Measurements from ENCODE around the gene GRIN3B.

The GRIN3B gene

DNA sequence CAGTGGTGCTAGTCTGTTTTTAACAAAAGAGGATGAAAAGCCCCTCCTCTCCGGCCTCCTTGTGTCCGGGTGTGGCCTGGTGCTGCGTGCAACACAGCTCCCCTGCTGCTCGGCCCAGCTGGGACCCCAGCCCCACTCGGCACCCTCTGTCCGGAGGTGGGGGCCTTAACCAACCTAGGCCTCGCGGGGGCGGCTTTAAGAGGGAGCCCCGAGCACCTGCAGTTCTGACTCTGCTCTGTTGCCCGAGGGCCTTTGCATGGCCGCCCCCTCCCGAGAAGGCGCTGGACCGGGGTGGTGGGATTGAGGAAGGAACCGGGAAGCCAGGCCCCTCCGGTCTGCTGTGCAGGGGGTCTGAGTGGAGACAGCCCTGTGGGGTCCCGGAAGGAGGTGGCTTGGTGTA, 5.7 kb upstream of the GRIN3B start:
- Histone ChIP-seq H3K27ac (ENCODE audit: low read depth, low read length) (no peak overlapping the region), H4K5ac (ENCODE audit: low read length) (no peak overlapping the region), H3K9ac (ENCODE audit: low read length) (no peak overlapping the region), H3K36me3 (ENCODE audit: control insufficient read depth, insufficient read depth, low read length) (peaks cover 3% of the 10 kb centered on the region), H3K4me1 (ENCODE audit: control insufficient read depth, low read depth, low read length) (no peaks in the 10 kb centered on the region), H3K18ac (ENCODE audit: low read length) (no peak overlapping the region), H2BK5ac (ENCODE audit: low read length) (no peak overlapping the region), H3K4me3 (ENCODE audit: low read length) (no peak overlapping the region), H3K79me2 (ENCODE audit: control insufficient read depth, insufficient read depth, low read length) (no peaks in the 10 kb centered on the region), H3K56ac (ENCODE audit: low read length) (no peak overlapping the region), H3K27me3 (ENCODE audit: insufficient read depth, low read length, poor library complexity) (no peaks in the 10 kb centered on the region), H4K8ac (ENCODE audit: low read depth, low read length) (no peak overlapping the region), H3K4ac (ENCODE audit: low read depth, low read length) (no peak overlapping the region), H2AK5ac (ENCODE audit: low read length) (no peak overlapping the region), H3K23ac (ENCODE audit: low read length) (no peak overlapping the region), H2BK120ac (ENCODE audit: low read depth, low read length) (no peak overlapping the region), H2BK15ac (replicated peaks; ENCODE audit: low read depth) (no peak overlapping the region), H3K4me2 (ENCODE audit: low read length) (no peak overlapping the region), H3K79me1 (ENCODE audit: low read length) (no peaks in the 10 kb centered on the region)
- no CpG with 5 or more reads among the region's 18 CpGs for WGBS (ENCODE audit: extremely low coverage, insufficient coverage, low lambda C conversion rate)
- DNase-seq: no peak

DNA sequence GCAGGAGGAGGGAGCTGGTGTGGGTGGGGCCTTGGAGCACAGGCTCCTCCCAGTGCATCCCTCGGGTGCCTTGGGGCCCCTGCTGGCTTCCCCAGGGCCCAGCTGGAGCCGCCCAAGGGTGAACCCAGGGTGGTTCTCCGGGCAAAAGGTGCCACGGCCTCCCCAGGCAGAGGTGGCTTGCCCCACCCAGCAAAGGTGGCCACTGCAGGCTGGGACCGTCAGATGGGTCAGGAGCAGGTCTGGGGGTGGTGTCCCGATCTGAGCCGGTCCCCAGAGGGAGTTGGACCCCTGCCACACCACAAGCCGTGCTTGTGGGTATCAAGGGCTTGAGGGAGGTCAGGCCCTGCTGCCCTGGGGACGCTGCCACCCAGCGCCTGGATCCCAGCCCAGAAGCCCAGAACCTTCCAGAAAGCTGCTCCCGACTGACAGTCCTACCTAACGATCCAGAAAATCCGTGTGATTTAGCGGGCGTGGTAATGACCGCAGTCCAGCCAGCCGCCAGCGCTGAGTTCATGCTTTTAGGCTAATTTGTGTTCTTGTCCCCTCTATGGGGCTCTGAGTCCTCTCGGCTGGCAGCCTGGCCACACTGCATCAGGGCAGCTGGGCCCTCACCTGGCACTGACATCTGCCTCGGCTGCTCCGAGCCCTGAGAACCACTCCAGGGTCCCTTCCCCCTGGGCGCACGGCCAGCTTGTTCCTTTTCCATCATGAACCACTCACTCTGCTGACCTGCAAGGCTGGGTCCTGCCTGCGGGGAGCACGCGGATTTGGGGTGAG, 5.0 kb upstream of the GRIN3B start:
- no peak overlapping the region for H3K4me3 ChIP-seq (ENCODE audit: low read length)
- no peaks in the 10 kb centered on the region for H3K4me1 ChIP-seq (ENCODE audit: control insufficient read depth, low read depth, low read length)
- H2BK15ac ChIP-seq (replicated peaks; ENCODE audit: low read depth): no peak overlapping the region
- H3K79me2 ChIP-seq (ENCODE audit: control insufficient read depth, insufficient read depth, low read length): no peaks in the 10 kb centered on the region
- no peak overlapping the region for H3K4ac ChIP-seq (ENCODE audit: low read depth, low read length)
- no peak for DNase-seq
- H3K18ac ChIP-seq (ENCODE audit: low read length): no peak overlapping the region
- H3K27me3 ChIP-seq (ENCODE audit: insufficient read depth, low read length, poor library complexity): no peaks in the 10 kb centered on the region
- no peak overlapping the region for H2BK120ac ChIP-seq (ENCODE audit: low read depth, low read length)
- no peak overlapping the region for H3K9ac ChIP-seq (ENCODE audit: low read length)
- no peaks in the 10 kb centered on the region for H3K79me1 ChIP-seq (ENCODE audit: low read length)
- peaks cover 3% of the 10 kb centered on the region for H3K36me3 ChIP-seq (ENCODE audit: control insufficient read depth, insufficient read depth, low read length)
- H4K5ac ChIP-seq (ENCODE audit: low read length): no peak overlapping the region
- no peak overlapping the region for H3K23ac ChIP-seq (ENCODE audit: low read length)
- no peak overlapping the region for H4K8ac ChIP-seq (ENCODE audit: low read depth, low read length)
- no peak overlapping the region for H3K56ac ChIP-seq (ENCODE audit: low read length)
- H2AK5ac ChIP-seq (ENCODE audit: low read length): no peak overlapping the region
- no peak overlapping the region for H3K4me2 ChIP-seq (ENCODE audit: low read length)
- H2BK5ac ChIP-seq (ENCODE audit: low read length): no peak overlapping the region
- WGBS (ENCODE audit: extremely low coverage, insufficient coverage, low lambda C conversion rate): no CpG with 5 or more reads among the region's 26 CpGs
- no peak overlapping the region for H3K27ac ChIP-seq (ENCODE audit: low read depth, low read length)

DNA sequence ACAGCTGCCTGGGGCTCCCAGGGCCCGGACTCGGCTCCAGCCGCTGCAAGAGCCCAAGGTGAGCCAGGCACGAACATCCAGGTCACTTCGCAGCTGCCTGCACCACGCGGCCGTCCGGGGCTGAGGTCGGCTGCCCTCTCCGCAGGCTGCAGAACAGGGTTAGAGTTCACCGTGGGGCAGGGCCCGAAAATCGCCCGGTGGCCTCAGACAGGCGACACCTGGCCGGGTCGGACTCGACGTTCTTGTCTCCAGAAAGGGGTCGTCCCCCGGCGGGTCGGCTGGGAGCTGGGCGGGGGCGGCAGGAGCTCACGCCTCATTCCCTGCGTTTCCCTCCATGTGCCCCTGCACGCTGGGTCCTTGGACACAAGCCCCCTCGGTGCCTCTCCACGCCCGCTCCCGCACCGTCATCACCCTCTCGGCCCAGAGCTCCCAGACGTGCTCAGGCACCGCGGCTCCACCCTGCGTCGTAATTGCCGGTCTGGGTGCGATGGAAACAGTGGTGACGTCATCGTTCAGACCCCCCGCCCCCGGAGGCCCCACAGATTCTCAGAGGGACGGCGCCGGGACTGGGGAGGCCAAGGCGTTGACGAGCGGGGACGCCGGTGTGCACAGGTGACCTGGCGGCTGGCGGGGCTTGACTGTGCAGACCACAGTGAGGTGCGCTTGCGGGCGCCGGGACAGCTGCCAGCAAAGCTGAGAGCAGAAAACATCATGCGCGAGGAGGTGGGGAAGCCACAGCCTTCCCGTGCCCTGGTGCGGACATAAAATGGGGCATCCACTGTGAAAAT, 4.0 kb upstream of the GRIN3B start:
- Histone ChIP-seq H3K4me2 (ENCODE audit: low read length) (peak overlapping the region; percentile 14), H3K4me3 (ENCODE audit: low read length) (no peak overlapping the region), H3K27me3 (ENCODE audit: insufficient read depth, low read length, poor library complexity) (peaks cover 5% of the 10 kb centered on the region), H2BK120ac (ENCODE audit: low read depth, low read length) (no peak overlapping the region), H2BK5ac (ENCODE audit: low read length) (no peak overlapping the region), H3K56ac (ENCODE audit: low read length) (peak overlapping the region; percentile 44), H3K36me3 (ENCODE audit: control insufficient read depth, insufficient read depth, low read length) (no peaks in the 10 kb centered on the region), H3K79me2 (ENCODE audit: control insufficient read depth, insufficient read depth, low read length) (no peaks in the 10 kb centered on the region), H2BK15ac (replicated peaks; ENCODE audit: low read depth) (no peak overlapping the region), H4K5ac (ENCODE audit: low read length) (no peak overlapping the region), H3K27ac (ENCODE audit: low read depth, low read length) (no peak overlapping the region), H3K9ac (ENCODE audit: low read length) (peak overlapping the region; percentile 22), H4K8ac (ENCODE audit: low read depth, low read length) (no peak overlapping the region), H3K4ac (ENCODE audit: low read depth, low read length) (no peak overlapping the region), H3K23ac (ENCODE audit: low read length) (peak overlapping the region; percentile 80), H3K79me1 (ENCODE audit: low read length) (no peaks in the 10 kb centered on the region), H3K18ac (ENCODE audit: low read length) (no peak overlapping the region), H2AK5ac (ENCODE audit: low read length) (no peak overlapping the region), H3K4me1 (ENCODE audit: control insufficient read depth, low read depth, low read length) (no peaks in the 10 kb centered on the region)
- no CpG with 5 or more reads among the region's 64 CpGs for WGBS (ENCODE audit: extremely low coverage, insufficient coverage, low lambda C conversion rate)
- DNase-seq: peak; percentile 58

DNA sequence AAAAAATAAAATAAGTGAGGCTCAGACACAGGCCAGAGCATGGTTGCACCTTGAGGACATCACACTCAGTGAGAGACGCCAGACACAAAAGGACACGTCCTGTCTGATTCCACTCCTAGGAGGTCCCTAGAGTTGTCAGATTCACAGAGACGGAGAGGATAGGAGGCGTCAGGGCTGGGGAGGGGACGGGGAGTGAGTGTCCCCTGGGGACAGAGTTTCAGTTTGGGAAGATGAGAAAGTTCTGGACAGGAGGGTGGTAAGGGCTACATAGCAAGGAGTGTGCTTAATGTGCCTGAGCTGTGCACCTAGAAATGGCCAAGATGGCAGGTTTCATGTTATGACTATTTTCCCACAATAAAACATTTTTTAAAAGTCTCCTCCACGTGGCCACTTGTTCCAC, 2.2 kb upstream of the GRIN3B start:
- no peak overlapping the region for H3K56ac ChIP-seq (ENCODE audit: low read length)
- H4K8ac ChIP-seq (ENCODE audit: low read depth, low read length): no peak overlapping the region
- no peaks in the 10 kb centered on the region for H3K79me2 ChIP-seq (ENCODE audit: control insufficient read depth, insufficient read depth, low read length)
- H3K4me1 ChIP-seq (ENCODE audit: control insufficient read depth, low read depth, low read length): no peaks in the 10 kb centered on the region
- H2BK15ac ChIP-seq (replicated peaks; ENCODE audit: low read depth): no peak overlapping the region
- H3K27ac ChIP-seq (ENCODE audit: low read depth, low read length): no peak overlapping the region
- H3K27me3 ChIP-seq (ENCODE audit: insufficient read depth, low read length, poor library complexity): peaks cover 5% of the 10 kb centered on the region
- H3K23ac ChIP-seq (ENCODE audit: low read length): no peak overlapping the region
- H3K4me3 ChIP-seq (ENCODE audit: low read length): no peak overlapping the region
- no peaks in the 10 kb centered on the region for H3K36me3 ChIP-seq (ENCODE audit: control insufficient read depth, insufficient read depth, low read length)
- no peak overlapping the region for H3K4me2 ChIP-seq (ENCODE audit: low read length)
- H2BK120ac ChIP-seq (ENCODE audit: low read depth, low read length): no peak overlapping the region
- DNase-seq: no peak
- H4K5ac ChIP-seq (ENCODE audit: low read length): no peak overlapping the region
- no peaks in the 10 kb centered on the region for H3K79me1 ChIP-seq (ENCODE audit: low read length)
- H3K18ac ChIP-seq (ENCODE audit: low read length): no peak overlapping the region
- no CpG with 5 or more reads among the region's 6 CpGs for WGBS (ENCODE audit: extremely low coverage, insufficient coverage, low lambda C conversion rate)
- no peak overlapping the region for H3K9ac ChIP-seq (ENCODE audit: low read length)
- no peak overlapping the region for H2BK5ac ChIP-seq (ENCODE audit: low read length)
- no peak overlapping the region for H2AK5ac ChIP-seq (ENCODE audit: low read length)
- no peak overlapping the region for H3K4ac ChIP-seq (ENCODE audit: low read depth, low read length)

DNA sequence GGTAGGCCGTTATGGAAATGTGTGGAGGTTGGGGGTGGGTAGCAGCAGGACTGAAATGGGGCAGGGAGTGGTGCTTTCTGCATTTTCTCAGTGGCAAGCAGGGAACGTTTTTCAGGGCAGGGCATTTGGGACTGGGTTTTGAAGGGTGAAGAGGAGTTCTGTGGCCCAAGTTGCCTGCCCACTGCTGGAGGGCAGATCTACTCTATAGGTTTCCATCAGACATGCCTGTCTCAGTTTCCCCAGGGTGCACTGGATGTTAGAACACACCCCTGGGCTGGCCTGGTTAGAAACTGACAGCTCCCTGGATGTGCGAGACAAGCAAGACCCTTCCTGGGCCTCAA, 870 bp upstream of the GRIN3B start:
- Histone ChIP-seq H2AK5ac (ENCODE audit: low read length) (no peak overlapping the region), H3K79me2 (ENCODE audit: control insufficient read depth, insufficient read depth, low read length) (no peaks in the 10 kb centered on the region), H4K8ac (ENCODE audit: low read depth, low read length) (no peak overlapping the region), H3K56ac (ENCODE audit: low read length) (no peak overlapping the region), H3K23ac (ENCODE audit: low read length) (no peak overlapping the region), H3K4me3 (ENCODE audit: low read length) (no peak overlapping the region), H2BK15ac (replicated peaks; ENCODE audit: low read depth) (no peak overlapping the region), H3K4ac (ENCODE audit: low read depth, low read length) (no peak overlapping the region), H3K27ac (ENCODE audit: low read depth, low read length) (no peak overlapping the region), H2BK5ac (ENCODE audit: low read length) (no peak overlapping the region), H3K9ac (ENCODE audit: low read length) (no peak overlapping the region), H3K18ac (ENCODE audit: low read length) (no peak overlapping the region), H3K4me1 (ENCODE audit: control insufficient read depth, low read depth, low read length) (no peaks in the 10 kb centered on the region), H3K4me2 (ENCODE audit: low read length) (no peak overlapping the region), H3K36me3 (ENCODE audit: control insufficient read depth, insufficient read depth, low read length) (no peaks in the 10 kb centered on the region), H4K5ac (ENCODE audit: low read length) (no peak overlapping the region), H3K27me3 (ENCODE audit: insufficient read depth, low read length, poor library complexity) (peaks cover 5% of the 10 kb centered on the region), H2BK120ac (ENCODE audit: low read depth, low read length) (no peak overlapping the region), H3K79me1 (ENCODE audit: low read length) (no peaks in the 10 kb centered on the region)
- no CpG with 5 or more reads among the region's 3 CpGs for WGBS (ENCODE audit: extremely low coverage, insufficient coverage, low lambda C conversion rate)
- no peak for DNase-seq

Data from mesendoderm (in vitro differentiated cells).